ENCODE data around the gene RANBP3.

DNA sequence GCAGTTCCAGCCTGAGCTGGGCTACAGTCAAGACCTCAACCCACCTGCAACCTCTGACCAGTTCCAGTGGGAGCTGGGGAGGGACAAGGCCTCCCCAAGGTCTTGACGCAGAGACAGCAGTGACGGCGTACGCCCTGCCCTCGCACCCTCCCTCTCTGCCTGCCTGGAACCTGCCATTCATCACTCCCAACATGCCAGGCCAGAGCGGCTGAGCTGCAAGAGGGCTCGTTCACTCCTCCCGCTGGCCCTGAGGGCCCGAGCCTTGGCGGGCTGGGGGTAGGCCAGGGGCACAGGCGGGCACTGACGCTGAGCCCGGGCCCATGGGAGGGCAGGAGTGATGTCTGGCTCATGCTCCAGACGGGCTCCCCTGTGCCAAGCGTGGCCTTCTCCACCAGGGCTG, 82.5 kb downstream of the RANBP3 start:
- TF ChIP-seq GATA3 (IDR thresholded peaks at IDR 0.05; ENCODE audit: low read depth, low read length) = no peak
- TF ChIP-seq GATA2 (IDR thresholded peaks at IDR 0.05; ENCODE audit: low read depth, low read length) = no peak

Data from SH-SY5Y (cell line).